H9 (cell line): ENCODE measurements around the gene TANGO6. TPM values are rescaled to one million over a fixed set of nuclear protein-coding genes. Genes with fewer than 3 reads are reported as not detected.

Source experiments
- DNase-seq: peaks from one replicate; pipeline ENCODE4 v3.0.0-alpha.2; 2017
- H2AFZ ChIP-seq: one replicate; pipeline ENCODE4 v1.6.1; 2013; ENCODE audit warnings: mild to moderate bottlenecking, low read length, control low read depth, moderate library complexity
- H2AK5ac ChIP-seq: 2 replicates; pipeline ENCODE4 v1.6.1; 2013; ENCODE audit warnings: low read length, control low read depth, mixed read lengths; ENCODE audit not compliant: insufficient read length
- H2BK120ac ChIP-seq: one replicate; pipeline ENCODE4 v1.6.1; 2013; ENCODE audit warnings: low read depth, mild to moderate bottlenecking, low read length, control low read depth, inconsistent platforms; ENCODE audit not compliant: poor library complexity, severe bottlenecking
- H2BK12ac ChIP-seq: 2 replicates; pipeline ENCODE4 v1.6.1; 2013; ENCODE audit warnings: low read length, control low read depth, mixed read lengths, low read depth; ENCODE audit not compliant: insufficient read length
- H2BK15ac ChIP-seq: 2 replicates; pipeline ENCODE4 v1.6.1; 2013; ENCODE audit warnings: low read depth, low read length, control low read depth
- H2BK20ac ChIP-seq: one replicate; pipeline ENCODE4 v1.6.1; 2013; ENCODE audit warnings: low read depth, mild to moderate bottlenecking, low read length, control low read depth, inconsistent platforms; ENCODE audit not compliant: poor library complexity, severe bottlenecking
- H2BK5ac ChIP-seq: 2 replicates; pipeline ENCODE4 v1.6.1; 2013; ENCODE audit warnings: low read length, control low read depth, mixed read lengths; ENCODE audit not compliant: insufficient read length
- H3K14ac ChIP-seq: 2 replicates; pipeline ENCODE4 v1.6.1; 2013; ENCODE audit warnings: low read length, control low read depth; ENCODE audit not compliant: insufficient read depth
- H3K18ac ChIP-seq: 2 replicates; pipeline ENCODE4 v1.6.1; 2013; ENCODE audit warnings: low read depth, mild to moderate bottlenecking, mixed read lengths, low read length, control low read depth; ENCODE audit not compliant: insufficient read length
- H3K23ac ChIP-seq: 2 replicates; pipeline ENCODE4 v1.6.1; 2013; ENCODE audit warnings: low read length, control low read depth, mixed read lengths, low read depth; ENCODE audit not compliant: insufficient read length
- H3K23me2 ChIP-seq: 2 replicates; pipeline ENCODE4 v1.6.1; 2013; ENCODE audit warnings: low read depth, mild to moderate bottlenecking, mixed read lengths, low read length, control low read depth; ENCODE audit not compliant: insufficient read length, poor library complexity, severe bottlenecking
- H3K27ac ChIP-seq: 2 replicates; pipeline ENCODE4 v1.5.1; 2013; ENCODE audit warnings: low read length, control low read depth, mixed read lengths, low read depth; ENCODE audit not compliant: insufficient read length
- H3K27me3 ChIP-seq: 2 replicates; pipeline ENCODE4 v1.6.1; 2013; ENCODE audit warnings: low read length, control low read depth, inconsistent platforms; ENCODE audit not compliant: insufficient read depth
- H3K4ac ChIP-seq: 2 replicates; pipeline ENCODE4 v1.6.1; 2013; ENCODE audit warnings: low read depth, mild to moderate bottlenecking, control low read depth, inconsistent platforms, low read length, moderate library complexity
- H3K4me1 ChIP-seq: 2 replicates; pipeline ENCODE4 v1.6.1; 2013; ENCODE audit warnings: low read length, control low read depth, inconsistent platforms; ENCODE audit not compliant: insufficient read depth
- H3K4me2 ChIP-seq: 2 replicates; pipeline ENCODE4 v1.6.1; 2013; ENCODE audit warnings: low read length, control low read depth, mixed read lengths; ENCODE audit not compliant: insufficient read length, insufficient read depth
- H3K56ac ChIP-seq: 2 replicates; pipeline ENCODE4 v1.6.1; 2013; ENCODE audit warnings: low read depth, mild to moderate bottlenecking, mixed read lengths, low read length, control low read depth; ENCODE audit not compliant: insufficient read length
- H3K79me1 ChIP-seq: 2 replicates; pipeline ENCODE4 v1.6.1; 2013; ENCODE audit warnings: low read depth, mild to moderate bottlenecking, moderate library complexity, low read length, control low read depth, inconsistent platforms; ENCODE audit not compliant: insufficient read depth, poor library complexity, severe bottlenecking
- H3K79me2 ChIP-seq: 2 replicates; pipeline ENCODE4 v1.6.1; 2013; ENCODE audit warnings: low read length, control low read depth, inconsistent platforms; ENCODE audit not compliant: insufficient read depth
- H3K9ac ChIP-seq: 2 replicates; pipeline ENCODE4 v1.6.1; 2013; ENCODE audit warnings: low read length, control low read depth, mixed read lengths; ENCODE audit not compliant: insufficient read length; ENCODE audit errors: extremely low read depth
- H3K9me3 ChIP-seq: one replicate; pipeline ENCODE4 v1.6.1; 2013; ENCODE audit warnings: low read depth, low read length, inconsistent platforms; ENCODE audit not compliant: control insufficient read depth
- H3T11ph ChIP-seq: one replicate; pipeline ENCODE4 v1.6.1; 2013; ENCODE audit warnings: mild to moderate bottlenecking, low read length, control low read depth, inconsistent platforms
- H4K20me1 ChIP-seq: one replicate; pipeline ENCODE4 v1.6.1; 2013; ENCODE audit not compliant: control insufficient read depth, insufficient read length, insufficient read depth
- H4K5ac ChIP-seq: 2 replicates; pipeline ENCODE4 v1.6.1; 2013; ENCODE audit warnings: low read depth, mild to moderate bottlenecking, mixed read lengths, low read length, control low read depth; ENCODE audit not compliant: insufficient read length
- H4K8ac ChIP-seq: replicated peaks from 2 replicates; pipeline ENCODE4 v1.6.1; 2013; ENCODE audit warnings: low read length, control low read depth, mixed read lengths, low read depth; ENCODE audit not compliant: insufficient read length
- H4K91ac ChIP-seq: 2 replicates; pipeline ENCODE4 v1.6.1; 2013; ENCODE audit warnings: low read depth, mild to moderate bottlenecking, moderate library complexity, mixed read lengths, low read length, control low read depth; ENCODE audit not compliant: insufficient read length
- H3K27ac Mint-ChIP-seq, 3 experiments: 2 replicates in 2 of 3; 3 replicates in 1 of 3; pipeline ENCODE4 v1.8.0; 2020 to 2021; ENCODE audit warnings: mixed read lengths in 3 of 3, mild to moderate bottlenecking in 1 of 3, moderate library complexity in 1 of 3
- H3K27me3 Mint-ChIP-seq: 2 replicates; pipeline ENCODE4 v1.8.0; 2021; ENCODE audit warnings: low read depth, mild to moderate bottlenecking, moderate library complexity, mixed read lengths
- H3K36me3 Mint-ChIP-seq, 3 experiments: 2 replicates in 2 of 3; 3 replicates in 1 of 3; pipeline ENCODE4 v1.8.0; 2020 to 2021; ENCODE audit warnings: low read depth in 3 of 3, mixed read lengths in 3 of 3; ENCODE audit not compliant: insufficient read depth in 1 of 3
- H3K4me1 Mint-ChIP-seq, 2 experiments: 2 replicates each; pipeline ENCODE4 v1.8.0; 2020; ENCODE audit warnings: mixed read lengths in 2 of 2
- H3K4me3 Mint-ChIP-seq, 2 experiments: 2 replicates in 1 of 2; 3 replicates in 1 of 2; pipeline ENCODE4 v1.8.0; 2020 to 2021; ENCODE audit warnings: mild to moderate bottlenecking in 2 of 2, mixed read lengths in 2 of 2, moderate library complexity in 1 of 2
- H3K9me3 Mint-ChIP-seq, 2 experiments: 2 replicates in 1 of 2; 3 replicates in 1 of 2; pipeline ENCODE4 v1.8.0; 2020; ENCODE audit warnings: mild to moderate bottlenecking in 2 of 2, mixed read lengths in 2 of 2, moderate library complexity in 1 of 2
- WGBS: extraction: QIAGEN DNeasy Blood & Tissue Kit; methylation state at CpG from one replicate; pipeline ENCODE4 v1.1.7; 2013; ENCODE audit warnings: missing lambda C conversion rate, low lambda C conversion rate, mixed read lengths; ENCODE audit not compliant: insufficient read length; ENCODE audit errors: extremely low coverage; 5-methylcytosine and 5-hydroxymethylcytosine counted together
- total RNA-seq: library from RNA; stranded (reverse); gene quantifications from 2 replicates; pipeline ENCODE4 v1.2.1, GENCODE V29; 2021
- TF ChIP-seq, protein P1 (sequence below): fragments of 200-600 bp; sonication (generic); conservative IDR thresholded peaks from 3 replicates; pipeline ENCODE4 v1.8.0; 2021; ENCODE audit warnings: antibody characterized with exemption, mild to moderate bottlenecking

TANGO6 gene
- total RNA-seq, 1 experiment from 2014 or later: 12.0 TPM

DNA sequence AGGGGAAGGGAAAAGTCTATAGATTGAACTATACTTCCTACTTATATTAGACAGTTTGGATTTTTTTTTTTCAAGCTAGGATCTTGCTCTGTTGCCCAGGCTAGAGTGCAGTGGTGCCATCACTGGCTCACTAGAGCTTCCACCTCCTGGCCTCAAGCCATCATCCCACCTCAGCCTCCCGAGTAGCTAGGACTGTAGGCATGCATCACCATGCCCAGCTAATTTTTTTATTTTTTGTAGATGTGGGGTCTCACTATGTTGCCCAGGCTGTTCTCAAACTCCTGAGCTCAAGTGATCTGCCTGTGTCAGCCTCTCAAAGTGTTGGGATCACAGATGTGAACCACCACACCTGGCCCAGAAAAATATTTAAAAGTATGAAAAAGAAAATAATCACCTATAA, 141.1 kb downstream of the TANGO6 start:
- H3T11ph ChIP-seq: no peak overlapping the region
- H3K36me3 Mint-ChIP-seq: peaks cover 0 to 2% (median 0%) of the 10 kb centered on the region in 3 experiments; a peak in 1 of 7 replicates
- H4K91ac ChIP-seq: no peak overlapping the region
- H2AFZ ChIP-seq: no peak overlapping the region
- H3K4me2 ChIP-seq: no peak overlapping the region
- no peak overlapping the region for H2BK12ac ChIP-seq
- no peak overlapping the region for H3K27ac Mint-ChIP-seq
- H3K79me2 ChIP-seq: no peaks in the 10 kb centered on the region
- H3K9me3 ChIP-seq: no peaks in the 10 kb centered on the region
- no peak overlapping the region for H2BK20ac ChIP-seq
- H3K18ac ChIP-seq: no peak overlapping the region
- no peak overlapping the region for H3K27ac ChIP-seq
- H3K4me1 Mint-ChIP-seq: peaks cover 25 to 30% of the 10 kb centered on the region in 2 experiments
- no peaks in the 10 kb centered on the region for H4K20me1 ChIP-seq
- H3K27me3 ChIP-seq: no peaks in the 10 kb centered on the region
- H3K4ac ChIP-seq: no peak overlapping the region
- H3K27me3 Mint-ChIP-seq: no peaks in the 10 kb centered on the region
- H3K9me3 Mint-ChIP-seq: no peaks in the 10 kb centered on the region
- no peak overlapping the region for H2BK15ac ChIP-seq
- no peak overlapping the region for H3K14ac ChIP-seq
- DNase-seq: no peak
- no peak overlapping the region for H3K56ac ChIP-seq
- H3K23me2 ChIP-seq: no peaks in the 10 kb centered on the region
- no peak overlapping the region for H4K8ac ChIP-seq
- no peaks in the 10 kb centered on the region for H3K79me1 ChIP-seq
- no peak overlapping the region for H2BK5ac ChIP-seq
- H3K4me1 ChIP-seq: no peaks in the 10 kb centered on the region; the same call in 1 of the 2 replicates
- H3K23ac ChIP-seq: no peak overlapping the region
- no peak overlapping the region for H2BK120ac ChIP-seq
- no peak overlapping the region for H3K9ac ChIP-seq
- no CpG with 5 or more reads among the region's 1 CpG for WGBS
- no peak overlapping the region for H4K5ac ChIP-seq
- TF ChIP-seq, protein P1, sequence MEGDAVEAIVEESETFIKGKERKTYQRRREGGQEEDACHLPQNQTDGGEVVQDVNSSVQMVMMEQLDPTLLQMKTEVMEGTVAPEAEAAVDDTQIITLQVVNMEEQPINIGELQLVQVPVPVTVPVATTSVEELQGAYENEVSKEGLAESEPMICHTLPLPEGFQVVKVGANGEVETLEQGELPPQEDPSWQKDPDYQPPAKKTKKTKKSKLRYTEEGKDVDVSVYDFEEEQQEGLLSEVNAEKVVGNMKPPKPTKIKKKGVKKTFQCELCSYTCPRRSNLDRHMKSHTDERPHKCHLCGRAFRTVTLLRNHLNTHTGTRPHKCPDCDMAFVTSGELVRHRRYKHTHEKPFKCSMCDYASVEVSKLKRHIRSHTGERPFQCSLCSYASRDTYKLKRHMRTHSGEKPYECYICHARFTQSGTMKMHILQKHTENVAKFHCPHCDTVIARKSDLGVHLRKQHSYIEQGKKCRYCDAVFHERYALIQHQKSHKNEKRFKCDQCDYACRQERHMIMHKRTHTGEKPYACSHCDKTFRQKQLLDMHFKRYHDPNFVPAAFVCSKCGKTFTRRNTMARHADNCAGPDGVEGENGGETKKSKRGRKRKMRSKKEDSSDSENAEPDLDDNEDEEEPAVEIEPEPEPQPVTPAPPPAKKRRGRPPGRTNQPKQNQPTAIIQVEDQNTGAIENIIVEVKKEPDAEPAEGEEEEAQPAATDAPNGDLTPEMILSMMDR: no peak
- no peak overlapping the region for H3K4me3 Mint-ChIP-seq
- H2AK5ac ChIP-seq: no peak overlapping the region
